Measurements from ENCODE around the gene CRY1. TPM values are rescaled to one million over a fixed set of nuclear protein-coding genes. Genes with fewer than 3 reads are reported as not detected.

Gene CRY1
- total and polyA plus RNA-seq, 2 of the 4 experiments (the other 2 are of a cell fraction), result 5.9 to 9.9 TPM

DNA sequence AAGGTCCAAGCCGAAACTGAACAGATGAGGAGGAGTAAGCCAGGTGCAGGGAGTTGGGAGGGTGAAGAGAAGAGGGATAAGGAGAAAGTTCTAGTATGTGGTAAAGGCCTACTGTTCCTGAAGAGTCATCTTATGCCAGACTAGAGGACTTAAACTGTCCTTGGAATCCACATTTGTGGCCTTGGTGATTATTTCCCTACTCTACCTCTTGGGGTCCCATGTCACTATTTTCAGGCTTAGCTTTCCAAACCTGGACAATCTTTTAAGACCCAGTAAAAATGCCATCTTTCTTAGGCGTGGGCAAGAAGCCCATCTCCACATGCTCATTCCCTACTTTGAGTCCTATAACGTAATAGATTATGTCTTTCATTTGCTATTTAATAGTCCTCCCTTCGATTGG is 40.1 kb upstream of the CRY1 start:
- Histone ChIP-seq H3K9ac (ENCODE audit: low read depth, low read length) (no peak overlapping the region), H3K27me3 (ENCODE audit: control insufficient read depth, insufficient read depth, low read length) (no peaks in the 10 kb centered on the region; the same call in 1 of the 2 replicates), H4K20me1 (ENCODE audit: insufficient read depth, low read length) (no peaks in the 10 kb centered on the region), H4K8ac (ENCODE audit: low read depth in 2 of 2, low read length in 2 of 2) (no peak overlapping the region), H2BK5ac (ENCODE audit: low read depth, low read length, poor library complexity, severe bottlenecking) (no peak overlapping the region), H2AK9ac (replicated peaks; ENCODE audit: low read depth, low read length, poor library complexity) (no peak overlapping the region), H3K18ac (ENCODE audit: low read depth, low read length) (no peak overlapping the region), H3K14ac (replicated peaks; ENCODE audit: low read depth, low read length) (no peak overlapping the region), H2BK20ac (ENCODE audit: low read depth, low read length) (no peak overlapping the region), H2BK15ac (ENCODE audit: low read depth, low read length) (no peak overlapping the region), H3K4me1 (ENCODE audit: control insufficient read depth, insufficient read depth, low read length) (no peaks in the 10 kb centered on the region), H3K4ac (ENCODE audit: low read depth, low read length) (no peak overlapping the region), H3K9me3 (ENCODE audit: control insufficient read depth, insufficient read depth, low read length) (no peaks in the 10 kb centered on the region), H2AFZ (replicated peaks; ENCODE audit: low read length, poor library complexity) (no peak overlapping the region), H4K91ac (ENCODE audit: insufficient read depth, low read depth, low read length) (no peak overlapping the region), H3K9me1 (ENCODE audit: insufficient read depth, low read length) (no peaks in the 10 kb centered on the region), H3K36me3 (ENCODE audit: control insufficient read depth, insufficient read depth, low read length) (no peaks in the 10 kb centered on the region), H3K4me2 (ENCODE audit: low read depth, low read length) (no peak overlapping the region), H4K5ac (ENCODE audit: low read depth, low read length) (no peak overlapping the region), H3K23ac (ENCODE audit: low read depth, low read length) (no peak overlapping the region), H2AK5ac (ENCODE audit: low read depth, low read length) (no peak overlapping the region), H2BK120ac (ENCODE audit: low read depth, low read length) (no peak overlapping the region), H3K27ac (ENCODE audit: insufficient read depth, low read length) (no peak overlapping the region), H3K79me1 (ENCODE audit: low read depth in 1 of 2, low read length in 2 of 2) (no peaks in the 10 kb centered on the region), H3K56ac (ENCODE audit: extremely low read depth, insufficient read depth, low read length) (no peak overlapping the region), H3K4me3 (ENCODE audit: insufficient read depth, low read depth, low read length) (no peak overlapping the region)
- ATAC-seq (ENCODE audit: low read depth) (no peak), DNase-seq (no peak)
- dilution Hi-C loops (cut with HindIII; ENCODE audit: low sequenced_read_pairs, unreplicated experiment) (no loop called here), in situ Hi-C loops (cut with MboI; ENCODE audit: low sequenced_read_pairs) (loop anchor here (5.0 to 25.0 kb wide), 3 partner anchors 181 to 754 kb away; a partner anchor contains a TSS), intact Hi-C loops (cut with micrococcal nuclease) (loop anchor here (2.0 to 5.0 kb wide), 2 partner anchors 544 to 751 kb away; no protein-coding TSS in a partner anchor)
- ChIA-PET POLR2A (ENCODE audit: unreplicated experiment) (no interaction called here), CTCF (interaction anchor here (1.2 to 6.7 kb wide), 2 partner anchors 269 to 476 kb away, joined by 6 to 85 read pairs; no protein-coding TSS in a partner anchor)
- no peak for TF ChIP-seq SMC3 (IDR thresholded peaks at IDR 0.05; ENCODE audit: low read depth, low read length)
- TF ChIP-seq POLR2A (IDR thresholded peaks at IDR 0.05; ENCODE audit: low read depth, low read length), result no peak
- TF ChIP-seq, protein P1, sequence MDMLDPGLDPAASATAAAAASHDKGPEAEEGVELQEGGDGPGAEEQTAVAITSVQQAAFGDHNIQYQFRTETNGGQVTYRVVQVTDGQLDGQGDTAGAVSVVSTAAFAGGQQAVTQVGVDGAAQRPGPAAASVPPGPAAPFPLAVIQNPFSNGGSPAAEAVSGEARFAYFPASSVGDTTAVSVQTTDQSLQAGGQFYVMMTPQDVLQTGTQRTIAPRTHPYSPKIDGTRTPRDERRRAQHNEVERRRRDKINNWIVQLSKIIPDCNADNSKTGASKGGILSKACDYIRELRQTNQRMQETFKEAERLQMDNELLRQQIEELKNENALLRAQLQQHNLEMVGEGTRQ (IDR thresholded peaks at IDR 0.05; ENCODE audit: low read depth, low read length), result no peak
- TF ChIP-seq, protein P2, sequence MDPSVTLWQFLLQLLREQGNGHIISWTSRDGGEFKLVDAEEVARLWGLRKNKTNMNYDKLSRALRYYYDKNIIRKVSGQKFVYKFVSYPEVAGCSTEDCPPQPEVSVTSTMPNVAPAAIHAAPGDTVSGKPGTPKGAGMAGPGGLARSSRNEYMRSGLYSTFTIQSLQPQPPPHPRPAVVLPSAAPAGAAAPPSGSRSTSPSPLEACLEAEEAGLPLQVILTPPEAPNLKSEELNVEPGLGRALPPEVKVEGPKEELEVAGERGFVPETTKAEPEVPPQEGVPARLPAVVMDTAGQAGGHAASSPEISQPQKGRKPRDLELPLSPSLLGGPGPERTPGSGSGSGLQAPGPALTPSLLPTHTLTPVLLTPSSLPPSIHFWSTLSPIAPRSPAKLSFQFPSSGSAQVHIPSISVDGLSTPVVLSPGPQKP (IDR thresholded peaks at IDR 0.05; ENCODE audit: borderline replicate concordance, low read depth, low read length), result no peak
- TF ChIP-seq MXI1 (IDR thresholded peaks at IDR 0.05; ENCODE audit: borderline replicate concordance, low read depth, low read length), result no peak
- no peak for TF ChIP-seq CHD1 (IDR thresholded peaks at IDR 0.05; ENCODE audit: low read depth, low read length)
- no peak for TF ChIP-seq RCOR1 (IDR thresholded peaks at IDR 0.05; ENCODE audit: insufficient replicate concordance, low read length)
- TF ChIP-seq, protein P3, sequence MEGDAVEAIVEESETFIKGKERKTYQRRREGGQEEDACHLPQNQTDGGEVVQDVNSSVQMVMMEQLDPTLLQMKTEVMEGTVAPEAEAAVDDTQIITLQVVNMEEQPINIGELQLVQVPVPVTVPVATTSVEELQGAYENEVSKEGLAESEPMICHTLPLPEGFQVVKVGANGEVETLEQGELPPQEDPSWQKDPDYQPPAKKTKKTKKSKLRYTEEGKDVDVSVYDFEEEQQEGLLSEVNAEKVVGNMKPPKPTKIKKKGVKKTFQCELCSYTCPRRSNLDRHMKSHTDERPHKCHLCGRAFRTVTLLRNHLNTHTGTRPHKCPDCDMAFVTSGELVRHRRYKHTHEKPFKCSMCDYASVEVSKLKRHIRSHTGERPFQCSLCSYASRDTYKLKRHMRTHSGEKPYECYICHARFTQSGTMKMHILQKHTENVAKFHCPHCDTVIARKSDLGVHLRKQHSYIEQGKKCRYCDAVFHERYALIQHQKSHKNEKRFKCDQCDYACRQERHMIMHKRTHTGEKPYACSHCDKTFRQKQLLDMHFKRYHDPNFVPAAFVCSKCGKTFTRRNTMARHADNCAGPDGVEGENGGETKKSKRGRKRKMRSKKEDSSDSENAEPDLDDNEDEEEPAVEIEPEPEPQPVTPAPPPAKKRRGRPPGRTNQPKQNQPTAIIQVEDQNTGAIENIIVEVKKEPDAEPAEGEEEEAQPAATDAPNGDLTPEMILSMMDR (conservative IDR thresholded peaks at IDR 0.05; ENCODE audit: low read depth, low read length), result no peak
- TF ChIP-seq RAD21 (IDR thresholded peaks at IDR 0.05; ENCODE audit: low read length), result no peak
- no peak for TF ChIP-seq MAFK (IDR thresholded peaks at IDR 0.05; ENCODE audit: low read depth, low read length)
- TF ChIP-seq BHLHE40 (IDR thresholded peaks at IDR 0.05; ENCODE audit: low read depth, low read length), result no peak
- WGBS, 2 experiments (ENCODE audit: extremely low coverage in 2 of 2, insufficient read length in 1 of 2), result 90% methylated on average over 2 of the region's 4 CpGs; no CpG with 5 or more reads in 1 of the 2 experiments
- BruUV-seq (replicated peaks), result no TSS peak

Data from IMR-90 (cell line).